SU-DHL-6 (cell line): Measurements from ENCODE around the gene FGFR2.

Experiments used
- H2AFZ ChIP-seq: fragments of 200-600 bp; sonication (generic); 2 replicates; pipeline ENCODE4 v1.6.1; 2014; ENCODE audit warnings: low read depth, mild to moderate bottlenecking, moderate library complexity, mixed read lengths, antibody characterized with exemption, low read length; ENCODE audit not compliant: severe bottlenecking
- H3F3A ChIP-seq: fragments of 200-600 bp; shearing (Covaris generic); 2 replicates; pipeline ENCODE4 v1.6.0; 2016; ENCODE audit warnings: antibody characterized with exemption, mild to moderate bottlenecking; ENCODE audit not compliant: insufficient read depth
- H3K27ac ChIP-seq: fragments of 200-600 bp; sonication (generic); 2 replicates; pipeline ENCODE4 v1.5.1; 2016; ENCODE audit warnings: low read depth, mild to moderate bottlenecking, low read length, moderate library complexity, mixed read lengths
- H3K27me3 ChIP-seq: fragments of 200-600 bp; sonication (generic), shearing (Covaris generic); 2 replicates; pipeline ENCODE4 v1.6.0; 2014; ENCODE audit warnings: mild to moderate bottlenecking, low read length
- H3K36me3 ChIP-seq: fragments of 200-600 bp; sonication (generic); 2 replicates; pipeline ENCODE4 v1.6.1; 2014; ENCODE audit warnings: mild to moderate bottlenecking, low read length, mixed read lengths
- H3K4me2 ChIP-seq: fragments of 300-600, 200-600 bp; shearing (Covaris generic), sonication (generic); 2 replicates; pipeline ENCODE4 v1.6.0; 2014; ENCODE audit warnings: low read length, low read depth, mild to moderate bottlenecking; ENCODE audit not compliant: poor library complexity, severe bottlenecking
- H3K4me3 ChIP-seq: fragments of 200-600 bp; sonication (generic); 2 replicates; pipeline ENCODE4 v1.5.1; 2014; ENCODE audit warnings: antibody characterized with exemption, low read length, mild to moderate bottlenecking, mixed read lengths; ENCODE audit not compliant: insufficient read depth, poor library complexity, severe bottlenecking
- H3K79me2 ChIP-seq: fragments of 200-600 bp; sonication (generic); 2 replicates; pipeline ENCODE4 v1.6.1; 2014; ENCODE audit warnings: mild to moderate bottlenecking, low read length, moderate library complexity; ENCODE audit not compliant: insufficient read depth
- H3K9ac ChIP-seq: fragments of 200-600 bp; sonication (generic); 2 replicates; pipeline ENCODE4 v1.7.0; 2014; ENCODE audit warnings: mild to moderate bottlenecking, low read length
- H3K9me2 ChIP-seq: fragments of 200-600 bp; sonication (generic); replicated peaks from 2 replicates; pipeline ENCODE4 v1.6.1; 2014; ENCODE audit warnings: low read length; ENCODE audit not compliant: insufficient read depth
- H3K9me3 ChIP-seq: fragments of 200-600 bp; sonication (generic); 2 replicates; pipeline ENCODE4 v1.6.1; 2014; ENCODE audit warnings: low read length, mixed read lengths; ENCODE audit not compliant: insufficient read depth
- H4K20me1 ChIP-seq: fragments of 200-600 bp; sonication (generic); 2 replicates; pipeline ENCODE4 v1.6.1; 2014; ENCODE audit warnings: low read depth, mild to moderate bottlenecking, antibody characterized with exemption, low read length, moderate library complexity, mixed read lengths
- CTCF ChIP-seq: fragments of 200-600 bp; sonication (generic); IDR thresholded peaks from one replicate; pipeline ENCODE4 v1.5.1; 2017; ENCODE audit warnings: antibody characterized with exemption, mild to moderate bottlenecking, low read length, moderate library complexity; ENCODE audit not compliant: insufficient read depth, poor library complexity, severe bottlenecking
- EZH2phosphoT487 ChIP-seq: fragments of 200-600 bp; sonication (generic), shearing (Covaris generic); conservative IDR thresholded peaks from 2 replicates; pipeline ENCODE4 v1.6.1; 2018; ENCODE audit warnings: mild to moderate bottlenecking, antibody characterized with exemption, low read length, moderate library complexity, mixed read lengths

The FGFR2 gene

GRCh38 chr10:121511943-121512342 is 86.3 kb downstream of the FGFR2 start:
- H3F3A ChIP-seq = no peaks in the 10 kb centered on the region
- no peak overlapping the region for H3K27ac ChIP-seq
- no peaks in the 10 kb centered on the region for H3K79me2 ChIP-seq
- no peaks in the 10 kb centered on the region for H3K9me3 ChIP-seq
- no peak overlapping the region for H3K4me3 ChIP-seq
- no peak overlapping the region for H2AFZ ChIP-seq
- H3K9me2 ChIP-seq = no peaks in the 10 kb centered on the region
- H3K36me3 ChIP-seq = no peaks in the 10 kb centered on the region
- H3K27me3 ChIP-seq = no peaks in the 10 kb centered on the region
- TF ChIP-seq CTCF = no peak
- no peak for TF ChIP-seq EZH2phosphoT487
- H3K9ac ChIP-seq = no peak overlapping the region
- no peak overlapping the region for H3K4me2 ChIP-seq
- H4K20me1 ChIP-seq = no peaks in the 10 kb centered on the region

GRCh38 chr10:121511460-121511859 is 86.8 kb downstream of the FGFR2 start:
- Histone ChIP-seq H3K36me3 (no peaks in the 10 kb centered on the region), H3K27ac (no peak overlapping the region), H3K27me3 (no peaks in the 10 kb centered on the region), H3F3A (no peaks in the 10 kb centered on the region), H3K9ac (no peak overlapping the region), H3K4me2 (no peak overlapping the region), H3K4me3 (no peak overlapping the region), H2AFZ (no peak overlapping the region), H4K20me1 (no peaks in the 10 kb centered on the region), H3K79me2 (no peaks in the 10 kb centered on the region), H3K9me2 (no peaks in the 10 kb centered on the region), H3K9me3 (no peaks in the 10 kb centered on the region)
- no peak for TF ChIP-seq CTCF
- no peak for TF ChIP-seq EZH2phosphoT487

GRCh38 chr10:121510201-121510771 is 88.0 kb downstream of the FGFR2 start:
- no peak overlapping the region for H2AFZ ChIP-seq
- no peaks in the 10 kb centered on the region for H4K20me1 ChIP-seq
- no peaks in the 10 kb centered on the region for H3K9me3 ChIP-seq
- H3F3A ChIP-seq = no peaks in the 10 kb centered on the region
- H3K27me3 ChIP-seq = no peaks in the 10 kb centered on the region
- TF ChIP-seq CTCF (no peak), EZH2phosphoT487 (no peak)
- no peak overlapping the region for H3K27ac ChIP-seq
- no peak overlapping the region for H3K4me2 ChIP-seq
- H3K79me2 ChIP-seq = no peaks in the 10 kb centered on the region
- H3K9me2 ChIP-seq = no peaks in the 10 kb centered on the region
- no peak overlapping the region for H3K4me3 ChIP-seq
- no peak overlapping the region for H3K9ac ChIP-seq
- H3K36me3 ChIP-seq = no peaks in the 10 kb centered on the region
